K562 (cell line): ENCODE results near the gene GPS2.

Experiments
- CBX8 ChIP-seq: fragments of 200-600 bp; sonication (generic); IDR thresholded peaks from 2 replicates; pipeline ENCODE4 v1.6.1; 2012; ENCODE audit warnings: borderline replicate concordance, mixed run types, low read depth, mild to moderate bottlenecking, moderate library complexity, mixed read lengths, low read length, control low read depth, inconsistent platforms; ENCODE audit not compliant: poor library complexity, severe bottlenecking; ENCODE audit errors: extremely low read depth
- CTCF ChIP-seq, 3 experiments: IDR thresholded peaks in 2 of 3; conservative IDR thresholded peaks in 1 of 3; 2 replicates each; pipeline ENCODE4 v1.5.1; 2011 to 2012; ENCODE audit warnings: low read length in 3 of 3, mild to moderate bottlenecking in 3 of 3, control low read depth in 2 of 3, improper control_type of control experiment in 1 of 3, inconsistent platforms in 1 of 3, low read depth in 1 of 3, mixed read lengths in 1 of 3, moderate library complexity in 1 of 3; ENCODE audit not compliant: insufficient read depth in 2 of 3
- MAFK ChIP-seq: IDR thresholded peaks from 2 replicates; pipeline ENCODE4 v1.6.1; 2011; ENCODE audit warnings: low read length, improper control_type of control experiment
- MEF2D ChIP-seq: conservative IDR thresholded peaks from 2 replicates; pipeline ENCODE4 v1.6.1; 2016; ENCODE audit warnings: low read depth, missing genetic modification characterization, missing compliant biosample characterization
- POLR2A ChIP-seq: fragments of 450-650 bp; conservative IDR thresholded peaks from 2 replicates; pipeline ENCODE4 v1.6.1; 2016
- SMC3 ChIP-seq: conservative IDR thresholded peaks from 2 replicates; pipeline ENCODE4 v1.6.1; 2011; ENCODE audit warnings: low read depth, low read length, improper control_type of control experiment; ENCODE audit not compliant: insufficient read depth
- SNAPC5 ChIP-seq: fragments of 250-450 bp; sonication (Bioruptor Pico); IDR thresholded peaks from 2 replicates; pipeline ENCODE4 v1.8.0; 2021; ENCODE audit warnings: moderate library complexity, mild to moderate bottlenecking, inconsistent platforms
- TAF7 ChIP-seq: fragments of 450-650 bp; IDR thresholded peaks from 2 replicates; pipeline ENCODE4 v1.6.1; 2016; ENCODE audit warnings: missing genetic modification characterization, missing compliant biosample characterization
- ZNF384 ChIP-seq: IDR thresholded peaks from 2 replicates; pipeline ENCODE4 v1.6.1; 2012; ENCODE audit warnings: low read depth, low read length, improper control_type of control experiment
- ZNF511 ChIP-seq: sonication (generic); formaldehyde crosslinking; IDR thresholded peaks from 2 replicates; pipeline ENCODE4 v1.8.0; 2022; ENCODE audit warnings: mild to moderate bottlenecking, missing genetic modification reagents
- ZNF551 ChIP-seq: fragments of 250-450 bp; sonication (Bioruptor Pico); IDR thresholded peaks from 2 replicates; pipeline ENCODE4 v1.5.0; 2021; ENCODE audit warnings: mild to moderate bottlenecking, moderate library complexity

- TF ChIP-seq POLR2A: no peak
- no peak for TF ChIP-seq ZNF384
- TF ChIP-seq TAF7 (tag): no peak
- TF ChIP-seq CBX8: no peak
- TF ChIP-seq ZNF551: no peak
- TF ChIP-seq SMC3: peak; percentile 83
- no peak for TF ChIP-seq MEF2D (tag)
- TF ChIP-seq CTCF (IDR thresholded peaks at IDR 0.05 in 2 of 3, conservative IDR thresholded peaks at IDR 0.05 in 1 of 3; ENCODE audit: insufficient read depth in 2 of 3, low read depth in 1 of 3, low read length in 3 of 3): peak; percentile 78 to 90 (median 81)
- no peak for TF ChIP-seq SNAPC5 (CRISPR knock-in tag)
- no peak for TF ChIP-seq ZNF511 (CRISPR knock-in tag)
- no peak for TF ChIP-seq MAFK
Measured at GRCh38 chr17:7296189-7296861, 18.8 kb downstream of the GPS2 start.
